Tibial nerve (tissue), 4 donors: Measurements from ENCODE around the gene NCBP2L. TPM values are rescaled to one million over a fixed set of nuclear protein-coding genes. Genes with fewer than 3 reads are reported as not detected.

Experiments used
- DNase-seq, 2 donors: peaks; one replicate each; pipeline ENCODE4 v3.0.0-alpha.2; 2019; ENCODE audit warnings: low spot score in 2 of 2
- H3K27ac ChIP-seq, 4 donors: fragments of 200-600 bp; sonication (generic) in 3 of 4; one replicate each; pipeline ENCODE4 v1.5.1; 2017 to 2019; ENCODE audit warnings: mild to moderate bottlenecking in 1 of 4
- H3K27me3 ChIP-seq, 2 donors: fragments of 200-600 bp; sonication (generic) in 1 of 2; one replicate each; pipeline versions ENCODE4 v1.5.1 to v1.6.0; 2017 to 2019
- H3K36me3 ChIP-seq, 3 donors: fragments of 200-600 bp; sonication (generic); one replicate each; pipeline ENCODE4 v1.5.1; 2018 to 2019
- H3K4me1 ChIP-seq, 4 donors: fragments of 200-600 bp; sonication (generic) in 3 of 4; one replicate each; pipeline ENCODE4 v1.5.1; 2017 to 2019
- H3K4me3 ChIP-seq, 4 donors: fragments of 200-600 bp; sonication (generic) in 3 of 4; one replicate each; pipeline ENCODE4 v1.5.1; 2017 to 2019; ENCODE audit warnings: mild to moderate bottlenecking in 1 of 4, moderate library complexity in 1 of 4
- H3K9me3 ChIP-seq, 4 donors: fragments of 200-600 bp; sonication (generic) in 3 of 4; one replicate each; pipeline ENCODE4 v1.5.1; 2017 to 2019
- CTCF ChIP-seq, 5 experiments: fragments of 200-600 bp in 3 of 5; fragments of 450-650 bp in 2 of 5; sonication (generic) in 3 of 5; IDR thresholded peaks; one replicate each; pipeline ENCODE4 v1.5.1; 2016 to 2019; ENCODE audit warnings: antibody characterized with exemption in 5 of 5, mild to moderate bottlenecking in 3 of 5, moderate library complexity in 2 of 5
- EP300 ChIP-seq, 2 donors: sonication (generic); formaldehyde crosslinking; IDR thresholded peaks; one replicate each; pipeline ENCODE4 v1.6.1; 2017; ENCODE audit warnings: antibody characterized with exemption in 2 of 2, mild to moderate bottlenecking in 1 of 2
- POLR2A ChIP-seq, 2 donors: fragments of 450-650 bp; IDR thresholded peaks; one replicate each; pipeline ENCODE4 v1.6.1; 2017; ENCODE audit warnings: antibody characterized with exemption in 2 of 2, mild to moderate bottlenecking in 2 of 2, moderate library complexity in 2 of 2
- WGBS, 2 donors: methylation state at CpG; one replicate each; pipeline ENCODE4 v1.1.5; 2018; 5-methylcytosine and 5-hydroxymethylcytosine counted together
- total RNA-seq, 4 donors: library from RNA; depleted of rRNA; stranded (reverse); fragments of >200 nt; gene quantifications; one replicate each; pipeline ENCODE4 v1.1.0, GENCODE V29; 2016

Gene NCBP2L
- total RNA-seq, 4 donors from 2014 or later: not detected

DNA sequence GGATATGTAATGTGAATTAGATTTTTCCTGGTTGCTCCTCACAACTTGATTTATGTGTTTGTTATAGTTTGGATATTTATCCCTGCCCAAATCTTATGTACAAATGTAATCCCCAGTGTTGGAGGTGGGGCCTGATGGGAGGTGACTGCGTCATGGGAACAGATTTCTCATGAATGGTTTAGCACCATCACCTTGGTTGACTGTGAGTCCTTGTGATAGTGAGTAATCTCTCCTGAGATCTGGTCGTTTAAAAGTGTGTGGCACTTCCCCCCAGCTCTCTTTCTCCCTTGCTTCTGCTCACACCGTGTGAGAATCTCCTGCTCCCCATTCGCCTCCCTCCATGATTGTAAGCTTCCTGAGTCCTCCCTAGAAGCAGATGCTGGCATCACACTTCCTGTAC lies 50.3 kb downstream of the NCBP2L start:
- Histone ChIP-seq H3K27ac (peak overlapping the region in 3 of 4 donors; percentile 84 to 94 (median 94)), H3K27me3 (peaks cover 0 to 11% of the 10 kb centered on the region in 2 donors), H3K9me3 (no peaks in the 10 kb centered on the region), H3K36me3 (no peaks in the 10 kb centered on the region), H3K4me3 (no peak overlapping the region), H3K4me1 (peaks cover 0 to 9% (median 0%) of the 10 kb centered on the region in 4 donors)
- WGBS, 2 donors: 59 to 74% methylated on average over 4 of the region's 4 CpGs
- no peak for DNase-seq
- no peak for TF ChIP-seq EP300 (IDR thresholded peaks at IDR 0.05)
- no peak for TF ChIP-seq POLR2A (IDR thresholded peaks at IDR 0.05)
- no peak for TF ChIP-seq CTCF (IDR thresholded peaks at IDR 0.05)

- Histone ChIP-seq H3K27me3 (peaks cover 0 to 11% of the 10 kb centered on the region in 2 donors), H3K27ac (no peak overlapping the region), H3K4me1 (peaks cover 0 to 9% (median 0%) of the 10 kb centered on the region in 4 donors), H3K36me3 (no peaks in the 10 kb centered on the region), H3K9me3 (no peaks in the 10 kb centered on the region), H3K4me3 (no peak overlapping the region)
- TF ChIP-seq POLR2A (IDR thresholded peaks at IDR 0.05): no peak
- TF ChIP-seq EP300 (IDR thresholded peaks at IDR 0.05): no peak
- TF ChIP-seq CTCF (IDR thresholded peaks at IDR 0.05): no peak
- WGBS, 2 donors: 79 to 100% methylated on average over 1 of the region's 1 CpG
- DNase-seq: no peak
Measured at GRCh38 chrX:107829878-107830277, 52.3 kb downstream of the NCBP2L start.

DNA sequence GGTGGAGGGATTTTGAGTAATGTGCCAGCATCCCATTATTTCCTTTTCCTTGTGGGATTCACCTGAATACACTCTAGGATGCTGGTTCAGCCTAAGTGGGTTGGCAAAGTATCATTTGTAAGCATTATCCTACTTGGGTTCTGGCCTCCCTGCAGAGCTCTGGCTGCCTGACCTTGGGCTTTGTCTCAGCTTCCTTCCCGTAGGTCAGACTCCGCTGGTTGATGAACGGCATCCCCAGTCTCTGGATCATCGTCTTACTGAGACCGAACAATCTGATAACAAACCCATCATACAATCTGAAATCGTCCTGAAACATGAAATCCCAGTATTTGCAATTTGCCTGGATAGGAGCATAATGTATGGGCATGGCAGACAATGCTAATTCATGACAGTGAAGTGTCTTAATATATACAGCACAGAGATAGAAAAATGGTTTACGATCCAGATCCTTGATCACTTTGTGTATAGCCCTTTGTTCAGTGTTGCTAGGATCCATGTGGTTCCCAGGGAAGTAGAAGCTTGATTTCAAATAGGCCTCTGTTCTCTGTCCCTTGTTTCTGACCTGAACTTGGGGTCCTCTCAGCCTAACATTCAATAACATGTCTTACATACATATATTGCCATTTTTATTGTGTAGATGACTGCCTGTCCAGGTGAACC lies 53.7 kb downstream of the NCBP2L start:
- TF ChIP-seq CTCF (IDR thresholded peaks at IDR 0.05) (no peak), POLR2A (IDR thresholded peaks at IDR 0.05) (no peak), EP300 (IDR thresholded peaks at IDR 0.05) (no peak)
- Histone ChIP-seq H3K4me3 (no peak overlapping the region), H3K27ac (peak overlapping the region in 1 of 4 donors; percentile 13), H3K36me3 (no peaks in the 10 kb centered on the region), H3K9me3 (no peaks in the 10 kb centered on the region), H3K27me3 (peaks cover 0 to 11% of the 10 kb centered on the region in 2 donors), H3K4me1 (peaks cover 0 to 9% (median 0%) of the 10 kb centered on the region in 4 donors)
- WGBS, 2 donors: 74% methylated on average over 7 of the region's 7 CpGs
- no peak for DNase-seq

DNA sequence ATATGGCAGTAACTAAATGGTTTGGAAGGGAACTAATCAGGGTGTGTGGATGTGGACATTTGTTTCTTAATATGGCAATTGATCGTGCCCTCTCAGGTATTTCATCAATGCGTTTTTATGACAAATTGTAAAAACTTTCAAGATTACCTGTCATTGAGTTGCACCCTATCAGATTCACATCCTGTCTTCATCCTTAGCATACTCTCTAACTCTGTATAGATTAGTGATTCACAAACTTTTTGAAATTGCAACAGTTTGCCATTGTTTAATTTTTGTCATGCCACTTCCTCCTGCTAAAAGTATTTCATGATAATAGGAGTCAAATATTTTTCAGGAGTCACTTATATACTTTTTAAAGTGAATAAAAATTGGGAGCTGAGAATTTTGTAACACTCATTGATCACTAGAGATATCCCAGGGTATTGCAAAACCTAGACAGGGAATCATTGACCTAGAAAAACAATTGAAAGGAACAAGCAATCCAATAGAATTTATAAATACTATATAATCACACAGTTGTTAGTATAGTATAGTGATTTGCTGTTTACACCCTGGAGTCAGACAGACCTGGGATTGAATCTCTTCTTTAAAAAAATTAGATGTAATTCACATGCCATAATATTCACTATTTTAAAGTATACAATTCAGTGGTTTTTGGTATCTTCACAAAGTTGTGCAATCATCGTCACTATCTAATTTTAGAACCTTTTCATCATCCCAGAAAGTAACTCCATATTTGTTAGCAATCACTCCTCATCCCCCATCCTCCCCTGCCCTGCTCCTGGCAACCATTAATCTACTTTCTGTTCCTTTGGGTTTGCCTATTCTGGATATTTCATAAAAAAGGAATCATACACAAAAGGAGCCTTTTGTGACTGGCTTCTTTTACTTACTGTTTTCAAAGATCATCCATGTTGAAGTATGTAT lies 57.0 kb downstream of the NCBP2L start:
- 80 to 89% methylated on average over 3 of the region's 3 CpGs for WGBS, 2 donors

More for the DNA sequence above, 57.0 kb downstream of the NCBP2L start:
- H3K9me3 ChIP-seq: no peaks in the 10 kb centered on the region
- no peaks in the 10 kb centered on the region for H3K4me1 ChIP-seq
- H3K27ac ChIP-seq: no peak overlapping the region
- TF ChIP-seq CTCF (IDR thresholded peaks at IDR 0.05) (no peak), POLR2A (IDR thresholded peaks at IDR 0.05) (no peak), EP300 (IDR thresholded peaks at IDR 0.05) (no peak)
- DNase-seq: no peak
- H3K4me3 ChIP-seq: no peak overlapping the region
- H3K27me3 ChIP-seq: peaks cover 0 to 5% of the 10 kb centered on the region in 2 donors
- H3K36me3 ChIP-seq: no peaks in the 10 kb centered on the region
